CD14-positive monocyte (primary cell): ENCODE results near the gene NUDT6. TPM values are rescaled to one million over a fixed set of nuclear protein-coding genes. Genes with fewer than 3 reads are reported as not detected.

ENCODE experiments used
- DNase-seq, 3 donors: peaks; one replicate each; pipeline ENCODE4 v3.0.0-alpha.2; 2011 to 2022
- H2AFZ ChIP-seq: 2 replicates; pipeline ENCODE4 v1.6.0; 2012; ENCODE audit warnings: mild to moderate bottlenecking, low read depth, low read length, inconsistent platforms; ENCODE audit not compliant: insufficient read depth, poor library complexity, severe bottlenecking
- H3K27ac ChIP-seq, 2 donors: 1 replicate in 1 of 2; 2 replicates in 1 of 2; pipeline ENCODE4 v1.5.1; 2012 to 2013; ENCODE audit warnings: low read length in 2 of 2, control low read depth in 1 of 2, inconsistent platforms in 1 of 2, low read depth in 1 of 2, mild to moderate bottlenecking in 1 of 2
- H3K27me3 ChIP-seq, 2 donors: one replicate each; pipeline versions ENCODE4 v1.6.0 to v1.6.1; 2011 to 2013; ENCODE audit warnings: low read length in 2 of 2; ENCODE audit not compliant: control insufficient read depth in 2 of 2, insufficient read depth in 2 of 2
- H3K36me3 ChIP-seq, 2 donors: replicated peaks in 1 of 2; 1 replicate in 1 of 2; 2 replicates in 1 of 2; pipeline versions ENCODE4 v1.5.1 to v1.6.1; 2012 to 2013; ENCODE audit warnings: low read length in 2 of 2, control low read depth in 1 of 2, inconsistent platforms in 1 of 2, mild to moderate bottlenecking in 1 of 2; ENCODE audit not compliant: insufficient read depth in 2 of 2, control insufficient read depth in 1 of 2
- H3K4me1 ChIP-seq, 2 donors: 1 replicate in 1 of 2; 2 replicates in 1 of 2; pipeline versions ENCODE4 v1.5.1 to v1.6.1; 2012 to 2013; ENCODE audit warnings: low read length in 2 of 2, control low read depth in 1 of 2, inconsistent platforms in 1 of 2, mild to moderate bottlenecking in 1 of 2, moderate library complexity in 1 of 2; ENCODE audit not compliant: insufficient read depth in 2 of 2, control insufficient read depth in 1 of 2
- H3K4me2 ChIP-seq: replicated peaks from 2 replicates; pipeline ENCODE3; 2012; ENCODE audit warnings: low read length, moderate library complexity, mild to moderate bottlenecking; ENCODE audit not compliant: poor library complexity, severe bottlenecking; ENCODE audit errors: extremely low read depth
- H3K4me3 ChIP-seq, 3 experiments: fragments of 200-600 bp in 1 of 3; sonication (generic) in 1 of 3; replicated peaks in 1 of 3; 1 replicate in 2 of 3; 2 replicates in 1 of 3; pipeline ENCODE4 v1.5.1; 2011 to 2013; ENCODE audit warnings: low read length in 3 of 3, mild to moderate bottlenecking in 3 of 3, control low read depth in 2 of 3, low read depth in 2 of 3, inconsistent platforms in 1 of 3, moderate library complexity in 1 of 3
- H3K79me2 ChIP-seq: 2 replicates; pipeline ENCODE4 v1.6.0; 2012; ENCODE audit warnings: mild to moderate bottlenecking, control low read depth, inconsistent platforms, low read length, moderate library complexity; ENCODE audit not compliant: insufficient read depth
- H3K9ac ChIP-seq: 2 replicates; pipeline ENCODE4 v1.6.0; 2017; ENCODE audit warnings: low read length, mild to moderate bottlenecking; ENCODE audit not compliant: insufficient read depth, poor library complexity, severe bottlenecking
- H3K9me3 ChIP-seq, 2 donors: replicated peaks in 1 of 2; 1 replicate in 1 of 2; 2 replicates in 1 of 2; pipeline versions ENCODE4 v1.5.1 to v1.6.1; 2012 to 2013; ENCODE audit warnings: low read length in 2 of 2, control low read depth in 1 of 2; ENCODE audit not compliant: control insufficient read depth in 1 of 2, insufficient read depth in 1 of 2
- H4K20me1 ChIP-seq: 2 replicates; pipeline ENCODE4 v1.6.0; 2012; ENCODE audit warnings: mild to moderate bottlenecking, low read length, control low read depth, moderate library complexity; ENCODE audit not compliant: insufficient read depth
- H3K27ac Mint-ChIP-seq, 7 donors: one replicate each; pipeline ENCODE4 v1.8.0; 2020; ENCODE audit warnings: mild to moderate bottlenecking in 7 of 7, mixed read lengths in 7 of 7, moderate library complexity in 6 of 7, inconsistent platforms in 2 of 7
- H3K27me3 Mint-ChIP-seq, 3 donors: one replicate each; pipeline ENCODE4 v1.8.0; 2021 to 2022; ENCODE audit warnings: low read depth in 3 of 3, mild to moderate bottlenecking in 3 of 3, mixed read lengths in 3 of 3, moderate library complexity in 3 of 3, inconsistent platforms in 1 of 3
- H3K36me3 Mint-ChIP-seq, 2 donors: one replicate each; pipeline ENCODE4 v1.8.0; 2020; ENCODE audit warnings: mixed read lengths in 2 of 2, inconsistent platforms in 1 of 2, mild to moderate bottlenecking in 1 of 2
- H3K4me1 Mint-ChIP-seq: one replicate; pipeline ENCODE4 v1.8.0; 2020; ENCODE audit warnings: mild to moderate bottlenecking, mixed read lengths
- H3K4me3 Mint-ChIP-seq, 2 donors: one replicate each; pipeline ENCODE4 v1.8.0; 2020; ENCODE audit warnings: mild to moderate bottlenecking in 2 of 2, mixed read lengths in 2 of 2, moderate library complexity in 1 of 2
- H3K9me3 Mint-ChIP-seq, 7 donors: one replicate each; pipeline ENCODE4 v1.8.0; 2020 to 2022; ENCODE audit warnings: mixed read lengths in 7 of 7, mild to moderate bottlenecking in 6 of 7, moderate library complexity in 6 of 7, inconsistent platforms in 2 of 7
- WGBS: methylation state at CpG from one replicate; pipeline ENCODE4 v1.1.5; 2013; ENCODE audit warnings: missing lambda C conversion rate; ENCODE audit not compliant: insufficient coverage; 5-methylcytosine and 5-hydroxymethylcytosine counted together
- intact Hi-C, 2 donors: fragments of 100-400 bp; cut with micrococcal nuclease; formaldehyde crosslinking; loops; one replicate each; pipeline versions ENCODE4 v1.15.0 to v1.15.1; 2023
- polyA plus RNA-seq, 3 donors: library from polyadenylated mRNA; depleted of rRNA in 1 of 3; unstranded in 2 of 3; stranded (reverse) in 1 of 3; fragments of 300-500 nt in 2 of 3; fragments of >200 nt in 1 of 3; fragmentation: Illumina TruSeq in 2 of 3; gene quantifications; 1 replicate in 2 of 3; 2 replicates in 1 of 3; pipeline ENCODE4 v1.2.3, GENCODE V29; 2012 to 2021
- TF ChIP-seq, protein P1 (sequence below): fragments of 200-600 bp; IDR thresholded peaks from one replicate; pipeline ENCODE4 v1.8.0; 2022; ENCODE audit warnings: antibody characterized with exemption, mild to moderate bottlenecking

Gene NUDT6
- polyA plus RNA-seq, 3 donors = 1.6 to 1.9 (median 1.6) TPM

GRCh38 chr4:122895336-122895995 is 26.9 kb downstream of the NUDT6 start:
- no peak overlapping the region for H3K27ac ChIP-seq
- no peaks in the 10 kb centered on the region for H3K36me3 ChIP-seq
- Mint-ChIP-seq H3K9me3 (no peaks in the 10 kb centered on the region), H3K36me3 (peaks cover 2 to 6% of the 10 kb centered on the region in 2 donors), H3K4me1 (no peaks in the 10 kb centered on the region), H3K4me3 (no peak overlapping the region), H3K27me3 (no peaks in the 10 kb centered on the region), H3K27ac (no peak overlapping the region)
- TF ChIP-seq, protein P1, sequence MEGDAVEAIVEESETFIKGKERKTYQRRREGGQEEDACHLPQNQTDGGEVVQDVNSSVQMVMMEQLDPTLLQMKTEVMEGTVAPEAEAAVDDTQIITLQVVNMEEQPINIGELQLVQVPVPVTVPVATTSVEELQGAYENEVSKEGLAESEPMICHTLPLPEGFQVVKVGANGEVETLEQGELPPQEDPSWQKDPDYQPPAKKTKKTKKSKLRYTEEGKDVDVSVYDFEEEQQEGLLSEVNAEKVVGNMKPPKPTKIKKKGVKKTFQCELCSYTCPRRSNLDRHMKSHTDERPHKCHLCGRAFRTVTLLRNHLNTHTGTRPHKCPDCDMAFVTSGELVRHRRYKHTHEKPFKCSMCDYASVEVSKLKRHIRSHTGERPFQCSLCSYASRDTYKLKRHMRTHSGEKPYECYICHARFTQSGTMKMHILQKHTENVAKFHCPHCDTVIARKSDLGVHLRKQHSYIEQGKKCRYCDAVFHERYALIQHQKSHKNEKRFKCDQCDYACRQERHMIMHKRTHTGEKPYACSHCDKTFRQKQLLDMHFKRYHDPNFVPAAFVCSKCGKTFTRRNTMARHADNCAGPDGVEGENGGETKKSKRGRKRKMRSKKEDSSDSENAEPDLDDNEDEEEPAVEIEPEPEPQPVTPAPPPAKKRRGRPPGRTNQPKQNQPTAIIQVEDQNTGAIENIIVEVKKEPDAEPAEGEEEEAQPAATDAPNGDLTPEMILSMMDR = no peak
- H4K20me1 ChIP-seq = no peaks in the 10 kb centered on the region
- no CpG with 5 or more reads among the region's 1 CpG for WGBS
- no peak for DNase-seq
- H2AFZ ChIP-seq = no peak overlapping the region
- no peak overlapping the region for H3K4me2 ChIP-seq
- intact Hi-C loops = no loop called here
- no peak overlapping the region for H3K4me3 ChIP-seq
- H3K9me3 ChIP-seq = no peaks in the 10 kb centered on the region
- no peaks in the 10 kb centered on the region for H3K4me1 ChIP-seq
- no peaks in the 10 kb centered on the region for H3K27me3 ChIP-seq
- no peaks in the 10 kb centered on the region for H3K79me2 ChIP-seq
- H3K9ac ChIP-seq = no peak overlapping the region

DNA sequence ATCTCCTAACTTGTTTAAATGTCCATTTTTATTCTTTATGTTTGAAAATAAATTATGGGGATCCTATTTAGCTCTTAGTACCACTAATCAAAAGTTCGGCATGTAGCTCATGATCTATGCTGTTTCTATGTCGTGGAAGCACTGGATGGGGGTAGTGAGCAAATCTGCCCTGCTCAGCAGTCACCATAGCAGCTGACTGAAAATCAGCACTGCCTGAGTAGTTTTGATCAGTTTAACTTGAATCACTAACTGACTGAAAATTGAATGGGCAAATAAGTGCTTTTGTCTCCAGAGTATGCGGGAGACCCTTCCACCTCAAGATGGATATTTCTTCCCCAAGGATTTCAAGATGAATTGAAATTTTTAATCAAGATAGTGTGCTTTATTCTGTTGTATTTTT is 27.6 kb downstream of the NUDT6 start:
- TF ChIP-seq, protein P1 = no peak
- no peak overlapping the region for H3K27ac Mint-ChIP-seq
- peaks cover 2 to 6% of the 10 kb centered on the region in 2 donors for H3K36me3 Mint-ChIP-seq

More for the DNA sequence above, 27.6 kb downstream of the NUDT6 start:
- DNase-seq = no peak
- Histone ChIP-seq H3K4me1 (no peaks in the 10 kb centered on the region), H4K20me1 (no peaks in the 10 kb centered on the region), H3K9me3 (no peaks in the 10 kb centered on the region), H3K4me2 (no peak overlapping the region), H3K9ac (no peak overlapping the region), H3K4me3 (no peak overlapping the region), H3K36me3 (no peaks in the 10 kb centered on the region), H3K27ac (no peak overlapping the region), H3K27me3 (no peaks in the 10 kb centered on the region), H2AFZ (no peak overlapping the region), H3K79me2 (no peaks in the 10 kb centered on the region)
- Mint-ChIP-seq H3K27me3 (no peaks in the 10 kb centered on the region), H3K4me3 (no peak overlapping the region), H3K9me3 (no peaks in the 10 kb centered on the region), H3K4me1 (no peaks in the 10 kb centered on the region)
- intact Hi-C loops = no loop called here
- WGBS = no CpG with 5 or more reads among the region's 3 CpGs
